ENCODE data around the gene PHLDB1.
"Not testable (repeated sequence)": the region's sequence is repeated elsewhere in the genome, so short reads cannot be mapped to it uniquely, and the experiment has no call there.

Gene PHLDB1

GRCh38 chr11:118607401-118608359, at the start of gene PHLDB1:
PHLDB1 (plus strand) TSS chr11:118607615; CDS start chr11:118613837, 6,222 bp downstream.
- DNase-seq (ENCODE audit: low read depth): peak; percentile 33

DNA sequence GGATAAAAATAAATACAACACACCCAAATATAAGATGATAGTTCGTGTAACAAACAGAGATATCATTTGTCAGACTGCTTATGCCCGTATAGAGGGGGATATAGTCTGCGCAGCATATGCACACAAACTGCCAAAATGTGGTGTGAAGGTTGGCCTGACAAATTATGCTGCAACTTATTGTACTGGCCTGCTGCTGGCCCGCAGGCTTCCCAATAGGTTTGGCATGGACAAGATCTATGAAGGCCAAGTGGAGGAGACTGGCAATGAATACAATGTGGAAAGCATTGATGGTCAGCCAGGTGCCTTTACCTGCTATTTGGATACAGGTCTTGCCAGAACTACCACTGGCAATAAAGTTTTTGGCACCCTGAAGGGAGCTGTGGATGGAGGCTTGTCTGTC, 46.6 kb upstream of the PHLDB1 start:
- DNase-seq (ENCODE audit: low read depth): no peak

DNA sequence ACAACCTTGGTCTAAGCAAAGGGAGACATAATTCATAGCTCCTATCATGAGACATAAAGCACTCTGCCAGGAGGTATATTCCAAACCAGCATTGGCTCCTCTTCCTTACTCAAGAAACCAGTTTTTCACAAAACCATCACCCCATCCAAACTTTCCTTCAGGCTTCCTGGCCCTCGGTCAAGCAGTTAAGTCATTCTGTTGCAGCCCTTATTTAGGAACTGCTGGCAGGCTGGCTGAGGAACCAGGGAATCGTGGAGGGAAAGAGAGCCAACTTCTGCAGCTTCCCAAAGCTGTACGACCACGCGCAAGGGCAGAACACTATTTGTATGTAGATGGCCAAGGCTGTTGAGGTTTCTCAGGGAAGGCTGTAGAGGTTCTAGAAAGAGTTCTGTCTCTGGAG, 42.4 kb upstream of the PHLDB1 start:
- no peak for DNase-seq (ENCODE audit: low read depth)

DNA sequence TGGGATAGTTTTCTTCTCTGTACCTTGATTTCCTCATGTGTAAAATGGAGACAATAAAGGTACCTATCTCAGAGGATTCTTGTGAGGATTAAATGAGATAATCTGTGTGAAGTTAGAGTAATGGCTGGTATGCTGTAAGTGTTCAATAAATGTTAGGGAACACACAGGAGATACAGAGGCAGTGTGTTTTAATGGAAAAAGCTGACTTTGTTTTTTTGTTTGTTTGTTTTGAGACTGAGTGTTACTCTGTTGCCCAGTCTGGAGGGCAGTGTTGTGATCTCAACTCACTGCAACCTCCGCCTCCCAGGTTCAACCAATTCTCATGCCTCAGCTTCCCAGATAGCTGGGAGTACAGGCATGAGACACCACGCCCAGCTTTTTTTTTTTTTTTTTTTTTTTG, 37.7 kb upstream of the PHLDB1 start:
- DNase-seq (ENCODE audit: low read depth): no peak

GRCh38 chr11:118570787-118571186, 36.6 kb upstream of the PHLDB1 start:
- DNase-seq (ENCODE audit: low read depth): no peak

DNA sequence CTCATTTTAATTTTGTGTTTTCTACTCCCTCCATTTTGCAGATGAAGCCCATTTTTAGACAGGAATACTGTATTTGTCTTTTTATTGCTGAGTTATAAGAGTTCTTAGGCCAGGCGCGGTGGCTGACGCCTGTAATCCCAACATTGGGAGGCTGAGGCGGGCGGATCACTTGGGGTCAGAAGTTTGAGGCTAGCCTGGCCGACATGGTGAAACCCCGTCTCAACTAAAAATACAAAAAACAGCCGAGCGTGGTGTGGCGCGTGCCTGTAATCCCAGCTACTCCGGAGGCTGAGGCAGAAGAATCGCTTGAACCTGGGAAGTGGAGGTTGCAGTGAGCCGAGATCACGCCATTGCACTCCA, 35.7 kb upstream of the PHLDB1 start:
- not testable (repeated sequence) for DNase-seq (ENCODE audit: low read depth)

- peak; percentile 69 for DNase-seq (ENCODE audit: low read depth)
Measured at GRCh38 chr11:118572061-118572980, 35.1 kb upstream of the PHLDB1 start, which contains the start of gene ARCN1. ARCN1 (plus strand) TSS chr11:118572409; CDS start chr11:118572548, 139 bp downstream.

GRCh38 chr11:118572981-118573550, 34.3 kb upstream of the PHLDB1 start:
- no peak for DNase-seq (ENCODE audit: low read depth)

DNA sequence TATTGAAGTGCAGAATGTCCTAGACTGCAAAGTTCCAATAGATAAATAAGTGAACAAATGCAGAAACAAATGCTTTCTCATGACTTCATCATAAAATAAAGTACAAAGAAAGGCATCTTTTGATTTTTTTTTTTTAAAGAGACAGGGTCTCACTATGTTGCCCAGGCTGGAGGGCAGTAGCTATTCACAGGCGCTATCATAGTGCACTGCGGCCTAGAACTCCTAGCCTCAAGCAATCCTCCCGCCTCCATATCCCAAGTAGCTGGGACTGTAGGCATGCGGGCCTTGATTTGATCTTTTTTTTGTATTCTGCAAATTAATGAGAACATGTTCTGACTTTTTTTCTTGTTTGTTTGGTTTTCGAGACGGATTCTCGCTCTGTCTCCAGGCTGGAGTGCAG, 32.8 kb upstream of the PHLDB1 start:
- DNase-seq (ENCODE audit: low read depth): no peak

DNA sequence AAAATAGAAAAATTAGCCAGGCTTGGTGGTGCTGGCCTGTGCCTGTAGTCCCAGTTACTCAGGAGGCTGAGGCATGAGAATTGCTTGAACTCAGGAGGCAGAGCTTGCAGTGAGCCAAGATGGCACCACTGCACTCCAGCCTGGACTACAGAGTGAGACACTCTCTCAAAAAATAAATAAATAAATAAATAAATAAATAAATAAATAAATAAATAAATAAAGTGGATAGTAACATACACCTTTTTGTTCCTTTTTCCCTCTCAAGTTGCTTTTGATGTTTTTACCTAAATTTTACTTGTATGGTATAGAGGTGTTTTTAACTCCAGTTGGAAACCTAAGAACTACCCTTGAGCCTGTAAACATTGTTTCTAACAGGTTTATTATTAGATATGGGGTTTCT, 29.4 kb upstream of the PHLDB1 start:
- DNase-seq (ENCODE audit: low read depth): not testable (repeated sequence)

DNA sequence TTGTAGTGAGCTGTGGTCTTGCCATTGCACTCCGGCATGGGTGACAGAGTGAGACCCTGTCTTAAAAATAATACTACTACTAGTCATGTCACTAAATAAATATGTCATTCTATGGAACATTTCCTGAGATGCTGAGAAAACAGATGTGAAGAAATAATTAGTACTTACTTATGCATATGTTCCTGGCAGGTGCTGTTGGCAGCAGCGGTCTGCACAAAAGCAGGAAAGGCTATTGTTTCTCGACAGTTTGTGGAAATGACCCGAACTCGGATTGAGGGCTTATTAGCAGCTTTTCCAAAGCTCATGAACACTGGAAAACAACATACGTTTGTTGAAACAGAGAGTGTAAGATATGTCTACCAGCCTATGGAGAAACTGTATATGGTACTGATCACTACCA, 26.4 kb upstream of the PHLDB1 start:
- DNase-seq (ENCODE audit: low read depth): no peak

- DNase-seq (ENCODE audit: low read depth): no peak
Measured at GRCh38 chr11:118587952-118588351, 19.5 kb upstream of the PHLDB1 start.

DNA sequence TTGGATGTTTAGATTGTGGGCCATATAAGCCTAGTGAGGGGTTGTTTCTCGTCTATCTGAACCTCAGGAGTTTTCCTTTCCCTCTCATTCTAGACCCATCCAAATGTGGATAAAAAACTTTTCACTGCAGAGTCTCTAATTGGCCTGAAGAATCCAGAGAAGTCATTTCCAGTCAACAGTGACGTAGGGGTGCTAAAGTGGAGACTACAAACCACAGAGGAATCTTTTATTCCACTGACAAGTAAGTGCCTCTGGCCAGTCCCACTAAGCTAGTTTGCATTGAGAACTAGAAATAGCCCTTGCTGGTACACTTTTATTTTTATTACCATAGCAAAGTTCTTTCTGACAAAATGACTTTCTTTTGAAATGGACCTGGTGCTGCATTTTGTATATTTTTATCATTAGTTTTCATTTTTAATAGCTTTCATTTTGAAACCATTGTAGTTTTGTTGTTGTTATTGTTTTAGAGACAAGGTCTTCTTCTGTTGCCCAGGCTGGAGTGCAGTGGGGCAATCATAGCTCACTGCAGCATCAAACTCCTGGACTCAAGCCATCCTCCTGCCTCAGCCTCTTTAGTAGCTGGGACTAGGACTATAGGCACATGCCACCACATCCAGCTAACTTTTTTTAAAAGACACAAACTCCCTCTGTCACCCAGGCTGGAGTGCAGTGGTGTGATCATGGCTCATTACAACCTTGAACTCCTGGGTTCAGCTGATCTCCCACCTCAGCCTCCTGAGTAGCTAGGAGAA, 14.6 kb upstream of the PHLDB1 start:
- no peak for DNase-seq (ENCODE audit: low read depth)

- not testable (repeated sequence) for DNase-seq (ENCODE audit: low read depth)
Measured at GRCh38 chr11:118594984-118595383, 12.4 kb upstream of the PHLDB1 start.

DNA sequence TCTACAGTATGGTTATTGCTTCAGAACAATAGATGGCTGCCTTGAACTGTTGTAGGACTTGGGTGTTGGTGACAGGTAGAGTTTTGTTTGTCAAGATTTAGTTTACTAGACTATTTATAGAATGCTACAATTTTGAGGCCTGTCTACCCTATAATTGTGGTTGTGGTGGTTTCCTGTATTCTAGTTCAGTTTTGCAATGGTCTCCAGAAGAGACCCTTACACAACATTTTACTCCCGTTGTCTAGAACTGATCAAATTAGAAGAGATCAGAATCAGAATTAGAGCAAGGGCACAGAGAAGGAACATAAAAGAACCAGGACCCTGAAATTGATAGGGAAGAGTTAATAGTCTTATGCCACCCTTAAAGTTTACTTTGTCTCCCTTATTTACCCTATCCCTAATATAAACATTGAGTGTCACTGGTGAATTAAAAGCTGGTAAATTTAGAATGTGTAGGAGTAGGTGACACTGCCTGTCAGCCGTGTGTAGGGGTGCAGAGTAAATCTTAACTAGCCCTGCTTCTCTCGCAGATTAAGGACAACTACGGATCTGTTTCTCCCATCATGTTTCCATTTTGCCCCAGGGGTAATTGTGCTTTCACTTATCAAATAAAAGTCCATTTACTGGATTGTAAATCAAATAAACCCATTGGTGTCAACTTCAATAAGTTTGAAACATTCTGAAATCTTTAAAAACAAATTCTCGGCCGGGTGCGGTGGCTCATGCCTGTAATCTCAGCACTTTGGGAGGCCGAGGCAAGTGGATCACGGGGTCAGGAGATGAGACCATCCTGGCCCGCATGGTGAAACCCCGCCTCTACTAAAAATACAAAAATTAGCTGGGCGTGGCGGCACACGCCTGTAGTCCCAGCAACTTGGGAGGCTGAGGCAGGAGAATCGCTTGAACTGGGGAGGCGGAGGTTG, 10.9 kb upstream of the PHLDB1 start:
- no peak for DNase-seq (ENCODE audit: low read depth)

GRCh38 chr11:118597556-118597955, 9.9 kb upstream of the PHLDB1 start:
- DNase-seq (ENCODE audit: low read depth): no peak

GRCh38 chr11:118602331-118602730, 5.1 kb upstream of the PHLDB1 start:
- no peak for DNase-seq (ENCODE audit: low read depth)

GRCh38 chr11:118603709-118604108, 3.7 kb upstream of the PHLDB1 start:
- DNase-seq (ENCODE audit: low read depth): not testable (repeated sequence)

DNA sequence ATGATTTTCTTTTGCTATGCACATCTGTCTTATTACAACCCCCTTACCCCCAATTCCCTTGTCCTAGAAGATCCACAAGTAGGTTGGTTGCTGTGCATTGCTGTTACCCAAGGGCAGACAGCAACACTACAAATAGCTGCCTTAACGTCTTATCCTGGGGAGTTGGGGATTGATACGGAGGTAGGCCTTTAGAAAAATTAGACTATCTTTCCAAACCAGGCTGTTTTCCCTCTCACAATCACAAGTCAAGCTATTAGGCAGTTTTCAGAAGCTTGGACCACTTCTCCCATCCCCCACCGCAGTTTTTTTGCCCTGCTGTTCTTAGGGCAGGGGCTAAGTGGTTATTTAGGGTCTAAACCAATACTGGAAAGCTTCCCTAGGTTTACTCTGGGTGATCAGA, 2.8 kb upstream of the PHLDB1 start:
- no peak for DNase-seq (ENCODE audit: low read depth)

- DNase-seq (ENCODE audit: low read depth): no peak
Measured at GRCh38 chr11:118605116-118605867, 2.1 kb upstream of the PHLDB1 start.
